Neuronal stem cell (in vitro differentiated cells): ENCODE results near the gene ZXDC.

ENCODE experiments used
- DNase-seq: peaks from one replicate; pipeline ENCODE4 v3.0.0-alpha.2; 2013; ENCODE audit warnings: low spot score
- H2AFZ ChIP-seq: one replicate; pipeline ENCODE4 v1.6.1; 2013; ENCODE audit warnings: mild to moderate bottlenecking, low read length, inconsistent platforms
- H2AK5ac ChIP-seq: 2 replicates; pipeline ENCODE4 v1.6.1; 2013; ENCODE audit warnings: low read depth, mild to moderate bottlenecking, inconsistent platforms, low read length, moderate library complexity, mixed read lengths
- H2BK120ac ChIP-seq: 2 replicates; pipeline ENCODE4 v1.6.1; 2013; ENCODE audit warnings: low read depth, mild to moderate bottlenecking, inconsistent platforms, low read length, moderate library complexity, mixed read lengths
- H2BK12ac ChIP-seq: one replicate; pipeline ENCODE4 v1.6.1; 2013; ENCODE audit warnings: low read length, inconsistent platforms
- H2BK15ac ChIP-seq: 2 replicates; pipeline ENCODE4 v1.6.1; 2013; ENCODE audit warnings: mild to moderate bottlenecking, low read length, inconsistent platforms, mixed read lengths
- H2BK5ac ChIP-seq: one replicate; pipeline ENCODE4 v1.6.1; 2013; ENCODE audit warnings: inconsistent platforms, mild to moderate bottlenecking, low read length, moderate library complexity
- H3K14ac ChIP-seq: one replicate; pipeline ENCODE4 v1.6.1; 2013; ENCODE audit warnings: low read length, inconsistent platforms
- H3K18ac ChIP-seq: 2 replicates; pipeline ENCODE4 v1.6.1; 2013; ENCODE audit warnings: low read length, inconsistent platforms
- H3K23ac ChIP-seq: 2 replicates; pipeline ENCODE4 v1.6.1; 2013; ENCODE audit warnings: low read depth, mild to moderate bottlenecking, mixed read lengths, low read length, inconsistent platforms; ENCODE audit not compliant: poor library complexity
- H3K27ac ChIP-seq: replicated peaks from 3 replicates; pipeline ENCODE4 v1.5.1; 2013; ENCODE audit warnings: low read length, inconsistent platforms
- H3K27me3 ChIP-seq, 3 experiments: 2 replicates each; pipeline ENCODE4 v1.6.1; 2013; ENCODE audit warnings: low read length in 3 of 3, mild to moderate bottlenecking in 2 of 3, inconsistent platforms in 1 of 3, low read depth in 1 of 3, mixed read lengths in 1 of 3, moderate library complexity in 1 of 3; ENCODE audit not compliant: control insufficient read depth in 3 of 3, insufficient read depth in 3 of 3
- H3K36me3 ChIP-seq, 2 donors: replicated peaks in 1 of 2; 2 replicates each; pipeline ENCODE4 v1.6.1; 2013; ENCODE audit warnings: low read length in 2 of 2; ENCODE audit not compliant: control insufficient read depth in 2 of 2, insufficient read depth in 2 of 2
- H3K4ac ChIP-seq: 2 replicates; pipeline ENCODE4 v1.6.1; 2013; ENCODE audit warnings: inconsistent platforms, mild to moderate bottlenecking, low read length, moderate library complexity
- H3K4me1 ChIP-seq, 2 donors: 1 replicate in 1 of 2; 2 replicates in 1 of 2; pipeline ENCODE4 v1.6.1; 2013; ENCODE audit warnings: low read length in 2 of 2, low read depth in 1 of 2; ENCODE audit not compliant: control insufficient read depth in 2 of 2, insufficient read depth in 1 of 2
- H3K4me2 ChIP-seq: one replicate; pipeline ENCODE4 v1.6.1; 2013; ENCODE audit warnings: mild to moderate bottlenecking, low read length, inconsistent platforms; ENCODE audit not compliant: insufficient read depth, poor library complexity, severe bottlenecking
- H3K4me3 ChIP-seq, 2 donors: 2 replicates each; pipeline ENCODE4 v1.5.1; 2013; ENCODE audit warnings: low read length in 2 of 2, mild to moderate bottlenecking in 2 of 2, inconsistent platforms in 1 of 2, moderate library complexity in 1 of 2
- H3K79me1 ChIP-seq: one replicate; pipeline ENCODE4 v1.6.1; 2013; ENCODE audit warnings: low read depth, mild to moderate bottlenecking, inconsistent platforms, low read length, moderate library complexity
- H3K9ac ChIP-seq: one replicate; pipeline ENCODE4 v1.6.1; 2013; ENCODE audit warnings: mild to moderate bottlenecking, low read depth, low read length, inconsistent platforms; ENCODE audit not compliant: poor library complexity
- H3K9me3 ChIP-seq, 2 donors: replicated peaks in 1 of 2; 2 replicates each; pipeline versions ENCODE3 to v1.6.1; 2013; ENCODE audit warnings: low read length in 2 of 2, mild to moderate bottlenecking in 2 of 2, inconsistent platforms in 1 of 2, low read depth in 1 of 2, mixed read lengths in 1 of 2, moderate library complexity in 1 of 2; ENCODE audit not compliant: control insufficient read depth in 2 of 2, insufficient read depth in 1 of 2
- H4K8ac ChIP-seq: one replicate; pipeline ENCODE4 v1.6.1; 2013; ENCODE audit warnings: low read depth, mild to moderate bottlenecking, inconsistent platforms, low read length, moderate library complexity
- H4K91ac ChIP-seq: one replicate; pipeline ENCODE4 v1.6.1; 2013; ENCODE audit warnings: low read length, low read depth, mild to moderate bottlenecking, inconsistent platforms; ENCODE audit not compliant: poor library complexity
- WGBS, 2 donors: extraction: QIAGEN DNeasy Blood & Tissue Kit; methylation state at CpG; one replicate each; pipeline ENCODE4 v1.1.7; 2013; ENCODE audit warnings: missing lambda C conversion rate in 2 of 2, mixed read lengths in 1 of 2; ENCODE audit not compliant: insufficient read length in 2 of 2, insufficient replicate concordance in 1 of 2; ENCODE audit errors: extremely low coverage in 2 of 2; 5-methylcytosine and 5-hydroxymethylcytosine counted together

ZXDC gene

GRCh38 chr3:126449621-126450051 is 26.1 kb downstream of the ZXDC start:
- no peak overlapping the region for H2AK5ac ChIP-seq
- H2BK5ac ChIP-seq: no peak overlapping the region
- no peak overlapping the region for H2BK15ac ChIP-seq
- no peak overlapping the region for H3K9ac ChIP-seq
- no peak overlapping the region for H2BK120ac ChIP-seq
- no peak overlapping the region for H3K4ac ChIP-seq
- no peak overlapping the region for H3K14ac ChIP-seq
- WGBS, 2 donors: no CpG with 5 or more reads among the region's 11 CpGs
- H3K23ac ChIP-seq: no peak overlapping the region
- H3K9me3 ChIP-seq: no peaks in the 10 kb centered on the region
- no peak overlapping the region for H4K91ac ChIP-seq
- H3K36me3 ChIP-seq: peaks cover 8 to 72% of the 10 kb centered on the region in 2 donors
- no peak overlapping the region for H2AFZ ChIP-seq
- peak overlapping the region in 1 of 2 donors; percentile 33 for H3K4me3 ChIP-seq
- peaks cover 5 to 6% of the 10 kb centered on the region in 2 donors for H3K4me1 ChIP-seq
- H2BK12ac ChIP-seq: no peak overlapping the region
- H3K27ac ChIP-seq: no peak overlapping the region
- no peak for DNase-seq
- no peak overlapping the region for H4K8ac ChIP-seq
- H3K4me2 ChIP-seq: no peak overlapping the region
- no peak overlapping the region for H3K18ac ChIP-seq
- no peaks in the 10 kb centered on the region for H3K27me3 ChIP-seq
- no peaks in the 10 kb centered on the region for H3K79me1 ChIP-seq

- no peak overlapping the region for H4K91ac ChIP-seq
- no peaks in the 10 kb centered on the region for H3K9me3 ChIP-seq
- H2BK15ac ChIP-seq: no peak overlapping the region
- no peak overlapping the region for H3K4ac ChIP-seq
- no peak overlapping the region for H3K23ac ChIP-seq
- H3K27me3 ChIP-seq: no peaks in the 10 kb centered on the region
- H2AFZ ChIP-seq: no peak overlapping the region
- WGBS, 2 donors: no CpG with 5 or more reads among the region's 8 CpGs
- peak overlapping the region; percentile 35 for H3K18ac ChIP-seq
- H2AK5ac ChIP-seq: no peak overlapping the region
- no peak for DNase-seq
- no peak overlapping the region for H2BK12ac ChIP-seq
- no peak overlapping the region for H2BK120ac ChIP-seq
- no peaks in the 10 kb centered on the region for H3K79me1 ChIP-seq
- no peak overlapping the region for H3K4me2 ChIP-seq
- no peak overlapping the region for H4K8ac ChIP-seq
- H2BK5ac ChIP-seq: no peak overlapping the region
- peaks cover 0 to 5% of the 10 kb centered on the region in 2 donors for H3K4me1 ChIP-seq
- H3K36me3 ChIP-seq: peaks cover 6 to 66% of the 10 kb centered on the region in 2 donors
- no peak overlapping the region for H3K9ac ChIP-seq
- H3K4me3 ChIP-seq: no peak overlapping the region
- no peak overlapping the region for H3K27ac ChIP-seq
- no peak overlapping the region for H3K14ac ChIP-seq
Observed at GRCh38 chr3:126448893-126449180, 26.9 kb downstream of the ZXDC start.

- Histone ChIP-seq H2AK5ac (no peak overlapping the region), H3K9ac (peak overlapping the region; percentile 54), H4K91ac (no peak overlapping the region), H2AFZ (no peak overlapping the region), H3K14ac (peak overlapping the region; percentile 56), H3K23ac (no peak overlapping the region), H3K27ac (no peak overlapping the region), H4K8ac (no peak overlapping the region), H2BK120ac (no peak overlapping the region), H3K4me3 (no peak overlapping the region), H3K4ac (no peak overlapping the region), H2BK15ac (no peak overlapping the region), H3K4me1 (peaks cover 0 to 5% of the 10 kb centered on the region in 2 donors), H3K36me3 (peaks cover 6 to 63% of the 10 kb centered on the region in 2 donors), H3K79me1 (no peaks in the 10 kb centered on the region), H3K9me3 (no peaks in the 10 kb centered on the region), H3K27me3 (no peaks in the 10 kb centered on the region), H3K18ac (peak overlapping the region; percentile 35), H3K4me2 (no peak overlapping the region), H2BK12ac (no peak overlapping the region), H2BK5ac (no peak overlapping the region)
- no CpG with 5 or more reads among the region's 17 CpGs for WGBS, 2 donors
- DNase-seq: no peak
Observed at GRCh38 chr3:126448136-126448892, 27.4 kb downstream of the ZXDC start.

- Histone ChIP-seq H2AK5ac (no peak overlapping the region), H3K79me1 (no peaks in the 10 kb centered on the region), H3K18ac (no peak overlapping the region), H4K91ac (no peak overlapping the region), H3K27ac (no peak overlapping the region), H3K9ac (no peak overlapping the region), H3K27me3 (no peaks in the 10 kb centered on the region), H3K23ac (peak overlapping the region; percentile 0), H4K8ac (no peak overlapping the region), H3K4me2 (no peak overlapping the region), H3K4me3 (peak overlapping the region in 1 of 2 donors; percentile 7), H2AFZ (no peak overlapping the region), H3K14ac (no peak overlapping the region), H3K36me3 (peaks cover 6 to 56% of the 10 kb centered on the region in 2 donors), H3K4ac (no peak overlapping the region), H2BK5ac (no peak overlapping the region), H2BK120ac (no peak overlapping the region), H3K4me1 (peaks cover 0 to 5% of the 10 kb centered on the region in 2 donors), H2BK12ac (no peak overlapping the region), H3K9me3 (no peaks in the 10 kb centered on the region), H2BK15ac (no peak overlapping the region)
- no CpG with 5 or more reads among the region's 12 CpGs for WGBS, 2 donors
- no peak for DNase-seq
Observed at GRCh38 chr3:126447456-126448106, 28.1 kb downstream of the ZXDC start.
